Stimulated activated effector memory CD8-positive, alpha-beta T cell treated with anti-CD3 and anti-CD28 coated beads, Interleukin-12 subunit alpha, Interleukin-12 subunit beta, amount 100 ng/mL, for 72 hours (primary cell): ENCODE data around the gene ANXA2R.
"Not testable (repeated sequence)": the region's sequence is repeated elsewhere in the genome, so short reads cannot be mapped to it uniquely, and the experiment has no call there.

Experiments used
- ATAC-seq: fragments of 150-1000 bp; cut with Tn5 transposase; 2 replicates; pipeline ENCODE4 v1.10.0; 2021
- DNase-seq, 2 donors: peaks; one replicate each; pipeline ENCODE4 v3.0.0; 2021 to 2022; ENCODE audit warnings: low spot score in 2 of 2
- H3K27ac Mint-ChIP-seq: one replicate; pipeline ENCODE4 v1.8.0; 2022; ENCODE audit warnings: mild to moderate bottlenecking, mixed read lengths
- H3K36me3 Mint-ChIP-seq: one replicate; pipeline ENCODE4 v1.8.0; 2022; ENCODE audit warnings: mild to moderate bottlenecking, mixed read lengths
- H3K4me1 Mint-ChIP-seq: one replicate; pipeline ENCODE4 v1.8.0; 2022; ENCODE audit warnings: mixed read lengths
- H3K4me3 Mint-ChIP-seq: one replicate; pipeline ENCODE4 v1.8.0; 2022; ENCODE audit warnings: mild to moderate bottlenecking, mixed read lengths
- H3K9me3 Mint-ChIP-seq: one replicate; pipeline ENCODE4 v1.8.0; 2022; ENCODE audit warnings: mixed read lengths

The ANXA2R gene

DNA sequence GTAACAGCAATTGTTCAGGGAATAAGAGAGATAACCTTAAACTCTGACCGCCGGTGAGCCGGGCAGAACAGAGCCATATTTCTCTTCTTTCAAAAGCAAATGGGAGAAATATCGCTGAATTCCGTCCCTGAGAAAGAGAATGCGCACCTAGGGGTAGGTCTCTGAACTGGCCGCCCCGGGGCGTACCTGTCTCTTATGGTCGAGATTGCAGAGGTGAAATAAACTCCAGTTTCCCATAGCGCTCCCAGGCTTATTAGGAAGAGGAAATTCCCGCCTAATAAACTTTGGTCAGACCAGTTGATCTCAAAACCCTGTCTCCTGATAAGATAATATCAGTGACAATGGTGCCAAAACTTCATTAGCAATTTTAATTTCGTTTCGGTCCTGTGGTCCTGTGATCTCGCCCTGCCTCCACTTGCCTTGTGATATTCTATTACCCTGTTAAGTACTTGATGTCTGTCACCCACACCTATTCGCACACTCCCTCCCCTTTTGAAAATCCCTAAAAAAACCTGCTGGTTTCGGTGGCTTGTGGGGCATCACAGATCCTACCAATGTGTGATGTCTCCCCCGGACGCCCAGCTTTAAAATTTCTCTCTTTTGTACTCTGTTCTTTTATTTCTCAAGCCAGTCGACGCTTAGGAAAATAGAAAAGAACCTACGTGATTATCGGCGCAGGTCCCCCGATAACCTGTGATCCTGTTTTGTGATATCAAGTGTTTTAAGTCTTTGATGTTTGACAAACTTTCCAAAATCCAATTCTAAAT is 14.8 kb downstream of the ANXA2R start:
- not testable (repeated sequence) for H3K4me3 Mint-ChIP-seq, H3K27ac Mint-ChIP-seq, H3K36me3 Mint-ChIP-seq, ATAC-seq, H3K9me3 Mint-ChIP-seq
- peaks cover 15% of the 10 kb centered on the region for H3K4me1 Mint-ChIP-seq
- DNase-seq = peak in 1 of 2 donors; percentile 37

DNA sequence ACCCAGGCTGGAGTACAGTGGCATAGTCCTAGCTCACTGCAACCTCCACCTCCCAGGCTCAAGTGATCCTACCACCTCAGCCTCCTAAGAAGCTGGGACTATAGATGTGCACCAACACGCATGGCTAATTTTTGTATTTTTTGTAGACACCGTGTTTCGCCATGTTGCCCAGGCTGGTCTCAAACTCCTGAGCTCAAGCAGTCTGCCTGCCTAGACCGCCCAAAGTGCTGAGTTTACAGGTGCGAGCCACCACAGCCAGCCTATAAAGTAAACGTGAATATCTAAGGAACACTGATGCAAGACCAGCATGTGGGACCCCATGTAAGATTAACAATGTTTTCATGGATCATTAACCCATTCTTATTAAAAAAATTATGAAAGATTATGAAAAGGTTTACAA is 15.9 kb downstream of the ANXA2R start:
- peaks cover 13% of the 10 kb centered on the region for H3K36me3 Mint-ChIP-seq

DNA sequence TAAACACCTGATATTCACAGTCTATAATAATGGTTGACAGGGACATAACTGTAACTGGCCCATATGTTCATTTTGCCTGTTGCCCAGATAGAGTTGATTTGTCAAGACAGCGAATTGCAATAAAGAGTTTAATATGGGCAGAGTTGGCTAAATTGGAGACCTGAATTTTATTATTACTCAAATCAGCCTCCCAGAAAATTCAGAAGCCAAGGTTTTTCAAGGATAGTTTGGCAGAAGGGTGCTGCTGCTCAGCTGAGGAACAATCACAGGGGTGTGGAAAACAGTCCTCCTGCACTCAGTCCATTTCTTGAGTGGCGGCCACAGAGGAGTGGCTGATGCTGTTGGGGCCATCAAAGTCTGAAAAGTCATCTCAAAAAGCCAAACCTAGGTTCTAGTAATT is 19.0 kb downstream of the ANXA2R start:
- DNase-seq (peak in 1 of 2 donors; percentile 45), ATAC-seq (no peak)
- H3K36me3 Mint-ChIP-seq = peaks cover 33% of the 10 kb centered on the region
- peaks cover 21% of the 10 kb centered on the region for H3K4me1 Mint-ChIP-seq
- peak overlapping the region; percentile 99 for H3K27ac Mint-ChIP-seq
- no peaks in the 10 kb centered on the region for H3K9me3 Mint-ChIP-seq
- peak overlapping the region; percentile 98 for H3K4me3 Mint-ChIP-seq

More for the DNA sequence above, 15.9 kb downstream of the ANXA2R start:
- Mint-ChIP-seq H3K4me1 (peaks cover 7% of the 10 kb centered on the region), H3K4me3 (no peak overlapping the region), H3K9me3 (no peaks in the 10 kb centered on the region), H3K27ac (no peak overlapping the region)
- DNase-seq (no peak), ATAC-seq (no peak)

DNA sequence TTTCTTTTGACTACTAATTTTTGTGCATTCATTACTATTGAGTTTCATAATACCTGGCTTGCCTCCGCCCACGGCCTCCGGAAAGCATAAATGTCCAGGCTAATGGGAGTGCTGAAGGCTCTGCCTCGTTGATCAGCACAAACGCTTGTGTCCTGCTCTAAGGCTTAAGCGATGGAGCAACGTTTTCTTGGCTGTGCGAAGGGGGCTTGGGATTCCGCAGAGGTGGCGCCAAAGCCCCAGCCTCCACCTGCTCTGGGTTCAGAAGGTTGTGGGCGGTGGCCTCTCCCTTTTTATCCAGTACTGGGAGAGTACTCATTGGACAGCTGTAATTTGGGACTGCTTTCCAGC is 19.7 kb downstream of the ANXA2R start:
- peak overlapping the region; percentile 98 for H3K4me3 Mint-ChIP-seq
- H3K9me3 Mint-ChIP-seq = no peaks in the 10 kb centered on the region
- ATAC-seq = no peak
- H3K27ac Mint-ChIP-seq = peak overlapping the region; percentile 99
- peaks cover 33% of the 10 kb centered on the region for H3K36me3 Mint-ChIP-seq
- peak in 1 of 2 donors; percentile 65 for DNase-seq
- peaks cover 29% of the 10 kb centered on the region for H3K4me1 Mint-ChIP-seq

DNA sequence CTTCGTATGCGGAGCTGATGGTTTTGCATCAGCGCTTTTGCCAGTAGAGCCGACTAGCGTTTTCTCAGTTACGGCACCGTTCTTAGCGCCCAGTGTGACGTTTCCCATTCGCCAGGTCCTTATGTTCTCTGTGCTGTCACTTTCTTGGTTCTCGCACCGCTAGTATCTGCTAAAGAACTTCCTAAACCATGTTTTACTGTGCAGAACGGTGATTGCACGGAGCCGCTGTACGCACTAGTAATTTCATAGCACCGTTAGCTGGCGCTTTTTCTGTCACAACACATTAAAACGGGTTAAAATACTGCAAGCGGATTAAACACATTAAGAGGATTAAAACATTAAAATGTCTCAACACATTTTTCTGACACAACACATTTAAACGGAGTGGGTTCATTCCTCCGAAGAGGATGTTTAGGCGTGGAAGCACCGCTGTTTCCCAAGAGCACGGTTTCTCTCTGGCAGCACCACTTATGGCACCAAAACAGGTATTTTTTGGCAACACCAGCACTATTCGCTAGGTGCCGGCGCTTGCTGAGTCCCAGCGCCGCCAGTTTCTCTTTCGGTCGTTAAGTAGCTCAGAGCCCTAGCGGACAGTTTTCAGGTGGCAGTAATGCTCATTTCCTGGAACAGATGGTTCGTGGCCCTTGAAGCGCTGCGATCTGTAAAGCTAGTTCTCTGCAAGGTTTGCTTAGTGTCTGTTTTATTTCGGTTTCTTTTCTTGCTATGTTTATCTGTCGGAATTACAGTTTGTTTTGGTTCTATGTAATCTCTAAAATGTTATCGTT is 20.3 kb downstream of the ANXA2R start:
- H3K4me3 Mint-ChIP-seq = peak overlapping the region; percentile 98
- H3K4me1 Mint-ChIP-seq = peaks cover 34% of the 10 kb centered on the region
- H3K36me3 Mint-ChIP-seq = peaks cover 33% of the 10 kb centered on the region
- DNase-seq (peak in 1 of 2 donors; percentile 82), ATAC-seq (peak; percentile 85)
- H3K9me3 Mint-ChIP-seq = no peaks in the 10 kb centered on the region
- peak overlapping the region; percentile 99 for H3K27ac Mint-ChIP-seq

DNA sequence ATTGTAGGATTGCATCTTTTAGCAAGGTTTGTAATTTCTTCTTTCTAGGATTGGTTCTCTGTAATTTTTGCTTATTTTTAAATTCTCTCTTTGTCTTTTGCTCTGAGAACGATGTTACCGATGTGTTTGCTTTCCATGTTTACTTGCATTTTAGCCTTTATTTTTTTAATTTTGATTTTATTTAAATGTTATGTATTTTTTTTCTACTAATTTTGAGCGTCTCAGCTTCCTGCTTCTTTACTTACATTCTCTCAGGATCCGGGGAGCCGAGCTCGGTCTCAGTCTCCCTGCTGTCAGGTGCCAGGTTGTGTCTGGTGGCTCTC is 20.9 kb downstream of the ANXA2R start:
- DNase-seq (no peak), ATAC-seq (no peak)
- Mint-ChIP-seq H3K36me3 (peaks cover 33% of the 10 kb centered on the region), H3K27ac (peak overlapping the region; percentile 99), H3K4me1 (peaks cover 40% of the 10 kb centered on the region), H3K4me3 (peak overlapping the region; percentile 98), H3K9me3 (no peaks in the 10 kb centered on the region)

DNA sequence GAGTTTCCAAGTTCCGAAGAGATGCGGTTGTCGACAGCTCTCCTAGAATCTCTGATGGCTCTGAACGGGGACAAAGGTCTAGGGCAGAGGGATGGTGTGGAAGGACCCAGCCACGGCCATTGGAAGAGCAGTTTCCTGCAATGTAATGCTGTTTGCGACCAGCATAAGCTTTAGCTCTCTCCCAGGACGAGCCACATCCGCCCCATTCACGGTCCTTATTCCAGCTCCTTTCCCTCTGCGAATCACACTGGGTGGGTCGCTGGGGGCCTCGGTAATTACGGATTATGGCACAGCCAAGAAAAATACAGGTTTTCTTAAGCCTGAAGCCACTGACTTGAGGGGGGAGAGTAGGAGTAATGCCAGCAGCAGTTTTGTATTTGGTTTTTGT is 22.7 kb downstream of the ANXA2R start:
- DNase-seq = no peak

DNA sequence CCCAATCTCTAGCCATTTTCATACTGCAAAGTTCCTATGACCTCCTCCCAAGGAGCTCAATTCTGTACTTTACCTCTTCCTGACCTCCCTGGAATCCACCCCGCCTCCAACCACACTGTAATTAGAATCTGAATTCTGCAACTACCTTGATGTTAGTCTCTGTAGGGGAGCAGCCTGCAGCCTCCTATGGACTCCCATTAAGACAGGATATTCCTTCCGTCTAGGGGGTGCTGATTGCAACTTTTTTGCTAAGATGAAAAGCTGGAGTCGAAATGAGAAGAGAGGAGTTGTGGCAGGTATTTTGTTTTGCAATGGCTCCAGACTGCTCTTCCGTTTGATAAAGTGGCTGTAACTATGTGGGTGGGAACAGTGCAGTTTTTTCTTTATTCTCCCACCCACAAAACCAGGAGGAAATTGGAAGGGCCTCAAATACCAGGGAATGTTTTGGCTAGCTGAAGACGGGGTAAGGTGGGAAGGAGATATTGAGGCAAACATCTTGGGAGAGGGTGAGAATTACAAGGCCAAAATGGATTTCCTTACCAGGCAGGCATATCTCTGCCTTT is 23.8 kb downstream of the ANXA2R start:
- ATAC-seq = no peak
- Mint-ChIP-seq H3K4me3 (peak overlapping the region; percentile 98), H3K36me3 (peaks cover 33% of the 10 kb centered on the region), H3K27ac (no peak overlapping the region), H3K9me3 (no peaks in the 10 kb centered on the region), H3K4me1 (peaks cover 43% of the 10 kb centered on the region)
- DNase-seq = peak in 1 of 2 donors; percentile 30

More for the DNA sequence above, 22.7 kb downstream of the ANXA2R start:
- Mint-ChIP-seq H3K4me1 (peaks cover 43% of the 10 kb centered on the region), H3K27ac (peak overlapping the region; percentile 99), H3K36me3 (peaks cover 33% of the 10 kb centered on the region), H3K9me3 (no peaks in the 10 kb centered on the region), H3K4me3 (peak overlapping the region; percentile 98)
- peak; percentile 22 for ATAC-seq

DNA sequence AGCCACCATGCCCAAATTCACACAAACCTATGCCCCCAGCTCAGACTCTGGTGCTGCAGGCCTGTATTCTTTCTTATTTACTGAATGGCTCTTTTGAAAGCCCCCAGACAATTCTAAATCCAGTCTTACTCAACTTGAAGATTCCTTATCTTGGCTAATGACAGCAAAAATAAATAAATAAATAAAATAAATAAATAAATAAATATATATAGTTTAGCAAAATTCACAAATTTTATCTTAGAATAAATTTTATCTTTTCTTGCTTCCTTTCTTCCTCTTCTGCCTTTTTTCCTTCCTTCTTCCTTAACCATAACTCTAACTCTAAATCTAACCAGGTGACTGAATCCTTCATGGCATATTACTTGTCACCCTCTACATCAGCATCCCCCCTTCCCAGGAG is 25.6 kb downstream of the ANXA2R start:
- Mint-ChIP-seq H3K9me3 (no peaks in the 10 kb centered on the region), H3K4me1 (peaks cover 56% of the 10 kb centered on the region), H3K4me3 (no peak overlapping the region), H3K27ac (no peak overlapping the region), H3K36me3 (peaks cover 23% of the 10 kb centered on the region)
- no peak for ATAC-seq
- no peak for DNase-seq

DNA sequence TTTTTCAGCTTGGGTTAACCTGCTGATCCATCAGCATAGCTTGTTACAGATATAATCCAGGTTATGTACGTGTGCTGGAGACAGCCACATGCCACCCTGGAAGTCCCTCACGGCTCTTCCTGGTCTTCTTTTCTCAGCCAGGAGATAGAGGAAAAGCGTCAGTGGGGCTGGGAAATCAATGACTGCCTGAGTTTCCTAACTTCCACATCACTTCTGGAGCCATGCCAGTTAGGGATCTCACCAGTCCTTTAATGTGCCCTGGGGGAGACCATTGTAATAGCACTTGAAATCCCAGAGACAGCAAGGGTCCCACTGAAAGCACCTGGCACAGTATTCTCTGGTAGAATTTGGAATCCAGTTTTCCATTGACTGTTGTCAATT is 29.2 kb downstream of the ANXA2R start:
- Mint-ChIP-seq H3K4me1 (peaks cover 50% of the 10 kb centered on the region), H3K27ac (peak overlapping the region; percentile 95), H3K4me3 (peak overlapping the region; percentile 82), H3K9me3 (no peaks in the 10 kb centered on the region), H3K36me3 (peaks cover 25% of the 10 kb centered on the region)
- ATAC-seq = no peak
- DNase-seq = no peak

DNA sequence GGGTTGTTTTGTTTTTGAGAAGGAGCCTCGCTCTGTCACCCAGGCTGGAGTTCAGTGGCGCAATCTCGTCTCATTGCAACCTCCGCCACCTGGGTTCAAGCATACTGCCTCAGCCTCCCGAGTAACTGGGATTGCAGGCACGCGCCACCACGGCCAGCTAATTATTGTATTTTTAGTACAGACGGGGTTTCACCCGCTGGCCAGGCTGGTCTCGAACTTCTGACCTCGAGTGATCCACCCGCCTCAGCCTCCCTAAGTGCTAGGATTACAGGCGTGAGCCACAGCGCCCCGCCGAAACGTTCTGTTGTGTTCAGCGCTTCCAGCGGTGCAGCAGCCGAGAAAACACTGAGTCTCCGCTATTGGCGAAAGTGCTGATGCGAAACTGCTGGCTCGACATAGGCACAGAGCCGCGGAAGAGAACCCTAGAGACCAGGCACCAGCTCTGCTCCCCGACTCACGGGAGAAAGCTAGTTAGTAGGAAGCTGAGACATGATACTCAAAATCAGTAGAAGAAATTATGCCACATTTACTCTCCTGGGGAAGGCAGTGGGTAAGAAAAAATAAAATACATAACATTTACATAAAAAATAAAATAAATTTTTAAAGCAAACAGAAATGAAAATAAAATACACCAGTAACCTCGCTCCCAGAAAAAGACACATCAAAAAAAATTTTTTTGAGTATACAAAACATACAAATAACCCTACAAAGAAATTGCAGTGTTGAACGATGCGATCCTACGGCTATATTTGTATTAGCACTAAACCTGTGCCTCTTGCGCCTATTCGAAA is 31.6 kb downstream of the ANXA2R start:
- DNase-seq (peak; percentile 85 to 95), ATAC-seq (peak; percentile 86)
- Mint-ChIP-seq H3K4me3 (peak overlapping the region; percentile 82), H3K4me1 (peaks cover 31% of the 10 kb centered on the region), H3K9me3 (no peaks in the 10 kb centered on the region), H3K36me3 (peaks cover 25% of the 10 kb centered on the region), H3K27ac (peak overlapping the region; percentile 95)

DNA sequence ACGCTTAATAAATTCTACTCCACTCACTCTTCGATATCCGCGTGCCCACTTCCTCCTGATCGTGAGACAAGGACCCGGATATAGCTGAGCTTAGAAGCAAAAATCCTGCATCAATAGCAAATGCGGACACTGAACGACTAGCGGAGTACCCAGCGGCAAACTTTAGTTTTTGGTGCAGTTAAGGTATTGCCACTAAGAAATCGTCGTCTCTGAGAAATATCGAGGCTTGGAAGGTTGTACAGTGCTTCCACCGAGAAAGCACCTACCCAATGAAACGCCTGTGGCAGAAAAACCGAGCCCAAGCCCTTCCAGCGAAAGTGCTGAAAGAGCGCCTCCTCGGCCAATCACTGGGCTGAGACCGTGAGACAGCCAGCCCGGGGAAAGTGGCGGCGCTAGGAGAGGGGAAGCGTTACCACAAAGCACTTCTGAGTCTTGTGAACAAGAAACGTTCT is 32.2 kb downstream of the ANXA2R start:
- DNase-seq (peak in 1 of 2 donors; percentile 89), ATAC-seq (peak; percentile 80)
- peaks cover 25% of the 10 kb centered on the region for H3K36me3 Mint-ChIP-seq
- peak overlapping the region; percentile 95 for H3K27ac Mint-ChIP-seq
- peak overlapping the region; percentile 82 for H3K4me3 Mint-ChIP-seq
- H3K4me1 Mint-ChIP-seq = peaks cover 31% of the 10 kb centered on the region
- H3K9me3 Mint-ChIP-seq = no peaks in the 10 kb centered on the region

DNA sequence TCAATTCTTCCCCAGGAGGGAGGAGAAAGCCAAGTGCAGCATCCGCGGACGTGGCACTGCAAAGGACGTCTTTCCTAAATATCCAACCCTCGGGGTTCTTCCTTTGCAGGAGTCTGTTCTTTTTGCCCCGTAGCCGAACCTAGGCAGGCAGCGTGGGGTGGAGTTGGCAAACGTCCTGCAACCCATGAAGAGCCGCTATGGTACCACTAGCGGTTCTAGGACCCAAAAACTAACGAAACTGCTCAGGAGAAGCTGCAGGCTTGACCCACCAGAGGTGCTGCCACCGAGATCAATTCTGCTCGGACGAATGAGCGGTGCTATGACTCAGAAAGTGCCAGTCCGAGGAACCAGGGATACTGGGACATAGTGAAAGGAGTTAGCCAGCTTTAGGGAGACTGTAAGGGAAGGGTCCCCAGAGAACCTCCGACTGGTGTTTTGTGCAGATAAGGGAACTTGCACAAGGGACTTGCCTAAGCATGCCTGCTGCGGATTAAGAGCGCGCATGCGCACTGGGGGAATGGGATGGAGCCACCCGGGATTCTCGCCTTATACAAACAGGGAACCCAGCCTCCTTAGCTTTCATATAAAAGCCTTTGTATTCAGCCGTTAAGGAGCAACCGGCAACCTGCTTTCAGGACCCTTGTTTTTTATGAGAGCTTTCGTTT is 32.7 kb downstream of the ANXA2R start:
- peaks cover 25% of the 10 kb centered on the region for H3K36me3 Mint-ChIP-seq
- H3K4me1 Mint-ChIP-seq = peaks cover 31% of the 10 kb centered on the region
- ATAC-seq (peak; percentile 44), DNase-seq (peak; percentile 67 to 91)
- peak overlapping the region; percentile 82 for H3K4me3 Mint-ChIP-seq
- H3K9me3 Mint-ChIP-seq = no peaks in the 10 kb centered on the region
- peak overlapping the region; percentile 95 for H3K27ac Mint-ChIP-seq

DNA sequence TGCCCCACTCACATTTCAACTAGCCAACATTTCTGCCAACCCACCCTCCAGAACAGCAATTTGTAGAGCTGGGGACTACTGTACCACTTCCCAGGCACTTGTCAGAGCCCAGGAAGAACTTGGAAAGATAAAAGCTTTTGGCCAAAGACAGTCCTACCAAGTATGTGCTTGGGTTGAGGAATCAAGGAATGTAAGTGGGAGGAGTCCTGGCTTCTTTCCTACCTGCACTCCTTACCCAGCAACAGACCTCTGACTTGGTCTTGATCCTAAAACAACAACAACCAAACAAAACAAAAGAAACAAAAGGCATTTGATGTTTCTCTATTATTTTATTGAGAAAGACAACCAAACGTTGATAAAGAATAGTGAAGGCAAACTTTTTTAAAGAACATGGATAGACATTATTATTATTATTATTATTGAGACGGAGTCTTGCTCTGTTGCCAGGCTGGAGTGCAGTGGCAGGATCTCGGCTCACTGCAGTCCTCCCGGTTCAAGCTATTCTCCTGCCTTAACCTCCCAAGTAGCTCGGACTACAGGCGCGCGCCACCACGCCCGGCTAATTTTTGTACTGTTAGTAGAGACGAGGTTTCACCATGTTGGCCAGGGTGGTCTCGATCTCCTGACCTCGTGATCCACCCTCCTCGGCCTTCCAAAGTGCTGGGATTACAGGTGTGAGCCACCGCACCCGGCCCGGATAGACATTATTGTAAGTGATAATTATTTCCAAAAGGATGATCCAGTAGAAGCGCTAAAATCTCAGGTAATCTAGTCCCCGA is 33.5 kb downstream of the ANXA2R start:
- H3K36me3 Mint-ChIP-seq = peaks cover 25% of the 10 kb centered on the region
- peak overlapping the region; percentile 95 for H3K27ac Mint-ChIP-seq
- H3K9me3 Mint-ChIP-seq = no peaks in the 10 kb centered on the region
- peaks cover 31% of the 10 kb centered on the region for H3K4me1 Mint-ChIP-seq
- ATAC-seq (no peak), DNase-seq (no peak)
- peak overlapping the region; percentile 82 for H3K4me3 Mint-ChIP-seq
